Breast epithelium (tissue), 3 donors: Measurements from ENCODE around the gene CCM2L.

Experiments
- POLR2A ChIP-seq: fragments of 450-650 bp; IDR thresholded peaks from one replicate; pipeline ENCODE4 v1.6.1; 2016; ENCODE audit warnings: antibody characterized with exemption, mild to moderate bottlenecking, moderate library complexity
- POLR2AphosphoS5 ChIP-seq, 3 donors: sonication (generic); formaldehyde crosslinking; IDR thresholded peaks; one replicate each; pipeline ENCODE4 v1.6.1; 2017; ENCODE audit warnings: antibody characterized with exemption in 3 of 3
- TF ChIP-seq, protein P1 (sequence below), 3 donors: fragments of 450-650 bp; IDR thresholded peaks; one replicate each; pipeline ENCODE4 v1.5.1; 2016 to 2017; ENCODE audit warnings: antibody characterized with exemption in 3 of 3, mild to moderate bottlenecking in 3 of 3, moderate library complexity in 3 of 3

DNA sequence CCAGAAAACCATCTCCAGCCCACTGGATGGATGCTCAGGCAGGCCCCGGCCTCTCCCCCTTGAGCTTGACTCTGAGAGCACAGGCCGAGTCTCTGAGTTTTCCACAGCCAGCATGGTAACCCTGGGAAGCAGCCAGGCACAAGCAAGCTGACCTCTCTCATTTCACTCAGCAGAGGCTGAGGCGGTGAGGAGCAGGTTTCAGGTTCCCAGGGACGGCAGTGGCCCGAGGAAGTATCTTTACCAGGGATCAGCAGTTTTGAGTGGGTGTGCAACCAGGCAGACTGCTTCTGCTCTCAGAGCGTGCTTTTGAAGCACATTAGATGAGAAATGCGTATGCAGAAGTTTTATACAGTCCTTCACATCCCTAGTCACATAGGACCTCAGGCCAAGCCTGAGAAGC lies 54.4 kb downstream of the CCM2L start:
- TF ChIP-seq, protein P1, sequence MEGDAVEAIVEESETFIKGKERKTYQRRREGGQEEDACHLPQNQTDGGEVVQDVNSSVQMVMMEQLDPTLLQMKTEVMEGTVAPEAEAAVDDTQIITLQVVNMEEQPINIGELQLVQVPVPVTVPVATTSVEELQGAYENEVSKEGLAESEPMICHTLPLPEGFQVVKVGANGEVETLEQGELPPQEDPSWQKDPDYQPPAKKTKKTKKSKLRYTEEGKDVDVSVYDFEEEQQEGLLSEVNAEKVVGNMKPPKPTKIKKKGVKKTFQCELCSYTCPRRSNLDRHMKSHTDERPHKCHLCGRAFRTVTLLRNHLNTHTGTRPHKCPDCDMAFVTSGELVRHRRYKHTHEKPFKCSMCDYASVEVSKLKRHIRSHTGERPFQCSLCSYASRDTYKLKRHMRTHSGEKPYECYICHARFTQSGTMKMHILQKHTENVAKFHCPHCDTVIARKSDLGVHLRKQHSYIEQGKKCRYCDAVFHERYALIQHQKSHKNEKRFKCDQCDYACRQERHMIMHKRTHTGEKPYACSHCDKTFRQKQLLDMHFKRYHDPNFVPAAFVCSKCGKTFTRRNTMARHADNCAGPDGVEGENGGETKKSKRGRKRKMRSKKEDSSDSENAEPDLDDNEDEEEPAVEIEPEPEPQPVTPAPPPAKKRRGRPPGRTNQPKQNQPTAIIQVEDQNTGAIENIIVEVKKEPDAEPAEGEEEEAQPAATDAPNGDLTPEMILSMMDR (IDR thresholded peaks at IDR 0.05), result no peak
- no peak for TF ChIP-seq POLR2A
- TF ChIP-seq POLR2AphosphoS5 (IDR thresholded peaks at IDR 0.05), result no peak
